Activated CD8-positive, alpha-beta memory T cell treated with anti-CD3 and anti-CD28 coated beads, Interleukin-2, amount 50 U/mL, for 4 hours (primary cell): Measurements from ENCODE around the gene CYP17A1.

Source experiments
- DNase-seq: peaks from one replicate; pipeline ENCODE4 v3.0.0-alpha.2; 2020

CYP17A1 gene

GRCh38 chr10:102802920-102803534 lies 34.2 kb downstream of the CYP17A1 start:
- no peak for DNase-seq

- no peak for DNase-seq
Measured at GRCh38 chr10:102801978-102802377, 35.2 kb downstream of the CYP17A1 start.

- DNase-seq, result no peak
Measured at GRCh38 chr10:102801496-102801895, 35.7 kb downstream of the CYP17A1 start.

DNA sequence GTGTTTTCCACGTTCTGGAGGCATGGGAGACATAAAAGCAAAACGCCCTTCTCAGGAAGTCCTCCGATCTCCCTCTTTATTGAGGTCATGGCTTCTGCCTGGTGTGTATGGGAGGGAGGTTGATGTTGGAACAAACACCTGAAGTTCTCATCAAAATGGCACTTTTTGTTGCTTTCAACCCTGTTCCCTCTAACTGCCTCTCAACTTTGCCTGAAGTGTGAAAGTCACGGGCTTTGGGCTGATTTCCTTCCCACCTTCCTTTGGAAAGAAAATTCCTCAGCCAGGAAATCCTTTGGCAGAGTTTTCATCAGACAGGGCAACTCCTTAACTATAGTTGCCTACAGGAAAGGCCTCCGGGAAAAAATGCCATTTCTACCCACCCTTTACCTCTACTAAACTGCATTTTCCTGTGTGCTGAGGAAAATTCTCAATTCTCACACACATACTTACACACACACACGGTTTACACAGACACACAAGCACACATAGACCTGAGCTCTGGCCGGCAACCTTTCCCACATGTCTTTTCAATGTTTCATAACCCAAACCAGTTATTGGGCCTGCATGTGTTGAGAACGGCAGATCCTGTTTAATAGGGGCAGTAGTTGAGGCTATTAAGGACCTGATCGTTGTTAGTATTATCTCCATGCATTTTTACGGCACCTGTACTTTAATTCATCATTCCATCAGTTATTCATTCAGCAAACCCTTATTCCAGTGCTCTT lies 36.4 kb downstream of the CYP17A1 start:
- DNase-seq, result no peak

DNA sequence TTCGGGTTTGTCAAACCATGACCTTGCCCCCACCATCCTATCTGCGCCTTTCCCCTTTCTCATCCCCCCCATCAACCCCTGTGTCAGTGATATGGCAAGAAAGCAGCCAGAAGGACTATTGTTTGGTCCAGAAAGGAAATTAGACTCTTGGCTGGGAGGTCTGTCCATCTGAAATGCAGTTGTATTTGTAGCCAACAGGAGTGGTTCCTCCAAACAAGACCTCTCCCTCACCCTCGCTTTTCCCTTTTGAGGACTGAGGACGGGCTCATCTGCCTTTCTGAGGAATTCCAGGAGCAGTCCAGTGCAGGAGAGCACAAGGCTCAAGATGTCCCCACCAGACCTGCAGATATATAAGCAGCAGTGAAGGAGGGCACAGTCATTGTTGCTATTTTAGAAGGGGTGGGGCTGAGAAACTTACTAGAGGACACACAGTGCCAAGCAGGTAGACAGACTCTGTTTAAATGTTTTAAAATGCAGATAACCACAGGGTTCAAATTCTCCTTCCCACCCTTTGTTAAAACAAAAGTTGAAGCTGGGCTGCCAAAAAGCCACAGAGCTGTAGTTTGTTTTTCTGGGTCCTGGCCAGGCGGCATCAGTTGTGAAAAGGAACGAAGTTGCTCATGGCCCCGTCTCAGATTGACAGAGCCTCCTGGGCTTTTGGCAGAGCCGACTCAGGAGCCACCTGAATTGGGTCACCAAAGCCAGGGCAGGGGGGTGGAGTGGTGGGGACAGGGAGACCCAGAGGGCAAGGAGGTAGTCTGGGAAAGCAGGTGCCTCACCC lies 37.3 kb downstream of the CYP17A1 start:
- no peak for DNase-seq

DNA sequence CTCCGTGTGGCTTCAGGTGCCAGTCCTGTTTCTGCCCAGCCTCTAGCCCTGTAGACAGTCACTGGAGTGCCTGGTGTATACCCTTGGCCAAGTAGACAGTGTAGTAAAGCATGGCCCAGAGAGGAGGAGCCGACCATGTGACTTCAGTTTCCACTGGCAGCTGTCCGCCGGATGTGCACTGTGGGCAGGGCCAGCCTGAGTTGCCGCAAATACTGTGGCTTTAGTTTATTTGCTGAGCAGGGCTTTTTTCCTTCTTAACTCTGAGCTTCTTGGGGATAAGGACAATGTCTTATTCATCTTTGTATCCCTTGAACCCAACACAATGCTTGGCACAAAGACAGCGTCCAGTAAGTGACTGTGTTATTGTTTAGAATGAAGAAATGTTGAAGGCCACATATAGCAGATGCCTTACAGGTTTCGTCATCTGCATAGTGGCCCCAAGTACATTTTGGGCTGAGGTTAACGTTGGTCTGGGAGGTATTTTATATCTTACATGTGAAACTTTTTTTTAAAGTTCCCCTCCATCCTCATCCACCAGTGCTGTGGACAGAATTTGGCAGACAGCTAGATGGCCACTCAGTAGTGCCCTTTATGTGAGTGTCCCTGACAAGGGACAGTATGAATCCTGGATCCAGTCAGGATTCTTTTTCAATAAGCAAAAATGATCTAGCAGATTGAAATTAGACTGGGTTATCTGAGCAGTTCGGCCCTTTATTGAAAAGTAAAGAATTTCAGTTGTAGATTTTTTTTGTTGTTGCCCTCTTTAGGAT lies 40.6 kb downstream of the CYP17A1 start:
- peak; percentile 23 for DNase-seq

GRCh38 chr10:102795453-102796406 lies 41.5 kb downstream of the CYP17A1 start:
- no peak for DNase-seq

GRCh38 chr10:102791754-102792395 lies 45.3 kb downstream of the CYP17A1 start:
- no peak for DNase-seq

GRCh38 chr10:102785818-102786217 lies 51.4 kb downstream of the CYP17A1 start:
- DNase-seq, result no peak

- no peak for DNase-seq
Measured at GRCh38 chr10:102783568-102783967, 53.6 kb downstream of the CYP17A1 start.

DNA sequence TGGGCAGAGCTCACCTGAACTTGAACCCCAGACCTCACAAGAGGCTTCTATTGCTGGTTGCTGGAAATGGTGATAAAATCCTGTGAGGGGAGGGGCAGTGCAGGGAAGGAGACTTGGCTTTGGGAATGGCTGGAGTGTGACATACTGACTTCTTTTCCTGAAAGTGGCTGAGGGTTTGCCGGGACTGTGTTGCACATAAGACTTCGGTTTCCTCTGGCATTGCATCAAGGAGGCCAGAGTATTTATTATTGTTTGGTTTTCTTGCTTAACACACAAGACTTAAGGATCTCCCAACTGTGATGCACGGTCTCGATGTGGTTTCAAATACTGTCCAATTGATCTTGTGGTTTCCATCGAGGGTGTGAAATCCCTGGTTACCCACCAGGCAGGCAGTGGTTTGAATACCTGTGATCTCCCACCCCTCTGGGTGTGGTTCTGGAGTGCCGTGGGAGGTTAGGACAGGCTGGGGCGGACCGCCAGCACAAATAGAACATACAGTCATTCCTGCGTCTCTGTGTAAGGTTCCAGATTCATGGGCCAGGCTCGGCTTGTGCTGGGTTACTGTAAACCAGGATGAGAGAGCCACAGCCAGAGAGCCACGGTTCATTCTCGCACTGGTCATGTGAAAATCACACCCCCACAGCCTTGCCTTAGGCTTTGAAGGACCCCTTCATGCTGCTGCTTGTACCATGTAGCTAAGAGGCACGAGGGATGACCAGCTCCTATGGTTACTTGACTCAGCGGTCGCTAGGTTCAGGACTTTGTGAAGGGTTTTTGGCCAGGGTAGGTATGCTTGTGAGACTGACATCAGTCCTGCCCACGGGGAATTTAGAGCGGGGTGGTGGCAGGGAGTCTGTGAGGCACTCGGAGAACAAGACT lies 54.3 kb downstream of the CYP17A1 start:
- DNase-seq, result no peak

DNA sequence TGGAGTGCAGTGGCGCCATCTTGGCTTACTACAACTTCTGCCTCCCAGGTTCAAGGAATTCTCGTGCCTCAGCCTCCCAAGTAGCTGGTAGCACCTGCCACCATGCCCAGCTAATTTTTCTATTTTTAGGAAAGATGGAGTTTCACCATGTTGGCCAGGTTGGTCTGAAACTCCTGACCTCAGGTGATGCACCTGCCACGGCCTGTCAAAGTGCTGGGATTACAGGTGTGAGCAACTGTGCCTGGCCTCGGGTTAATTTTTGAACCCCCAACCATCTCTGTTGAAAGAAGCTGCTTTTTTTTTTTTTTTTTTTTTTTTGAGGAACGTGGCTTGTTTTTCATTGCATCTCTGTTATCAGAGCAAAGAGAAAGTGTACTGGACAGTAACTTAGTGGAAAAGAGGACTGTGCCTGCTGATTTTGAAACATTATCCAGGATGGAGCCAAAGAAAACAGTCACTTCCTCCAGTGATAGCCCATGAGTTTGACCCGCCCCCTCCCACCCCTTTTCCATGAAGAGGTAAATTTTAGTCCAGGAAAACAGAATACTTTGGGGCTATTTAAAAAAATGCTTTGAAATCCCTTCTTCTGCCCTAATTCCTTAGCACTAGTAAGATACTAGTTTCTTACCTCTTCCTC lies 55.2 kb downstream of the CYP17A1 start:
- no peak for DNase-seq

DNA sequence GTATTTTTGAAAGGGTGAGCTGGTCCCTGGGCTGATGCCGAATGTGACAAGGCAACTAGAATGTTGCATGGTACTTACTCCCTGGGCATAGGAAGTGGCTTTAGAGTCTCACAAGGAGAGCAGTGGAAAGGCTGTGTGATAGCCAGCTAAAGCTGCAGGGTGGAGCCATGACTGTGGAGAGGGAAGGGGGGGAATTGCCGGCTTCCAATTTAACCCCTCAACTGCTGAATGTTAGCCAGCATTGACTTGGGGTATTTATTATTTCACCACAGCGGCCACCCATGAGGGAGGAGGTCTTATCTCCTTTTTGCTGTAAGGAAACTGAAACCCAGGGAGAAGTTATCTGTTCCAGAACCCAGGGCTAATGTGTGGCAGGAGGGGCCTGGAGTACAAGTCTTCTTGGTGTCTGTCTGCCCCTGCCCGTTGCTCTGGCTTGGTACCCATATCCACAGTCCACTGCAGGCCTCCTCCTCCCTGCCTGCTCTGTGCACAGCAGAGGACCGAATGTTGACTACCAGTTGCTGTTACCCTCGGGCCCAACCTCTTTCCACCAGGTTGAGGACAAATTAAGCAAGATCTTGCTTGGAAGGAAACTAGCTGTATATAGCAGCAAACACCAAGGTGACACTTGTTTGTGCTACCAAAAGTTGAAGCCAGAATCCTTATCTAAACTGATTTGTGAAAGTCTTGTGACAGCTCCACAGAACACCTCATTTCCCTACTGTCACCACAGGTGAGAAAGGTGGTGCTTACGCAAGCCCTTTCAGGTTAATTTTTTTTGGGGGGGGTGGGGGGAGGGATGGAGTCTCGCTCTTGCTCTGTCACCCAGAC lies 55.9 kb downstream of the CYP17A1 start:
- DNase-seq, result no peak
